ENCODE data around the gene C11orf42.

Gene C11orf42

GRCh38 chr11:6258571-6259081, 53.3 kb downstream of the C11orf42 start:
- TF ChIP-seq CTCF (IDR thresholded peaks at IDR 0.05) = no peak

- no peak for TF ChIP-seq CTCF (IDR thresholded peaks at IDR 0.05)
Measured at GRCh38 chr11:6260207-6260726, 54.9 kb downstream of the C11orf42 start.

Measured in LNCAP (cell line).